Neural progenitor cell (in vitro differentiated cells): ENCODE results near the gene ZNF512. TPM values are rescaled to one million over a fixed set of nuclear protein-coding genes. Genes with fewer than 3 reads are reported as not detected.

Experiments used
- DNase-seq: peaks from one replicate; pipeline ENCODE4 v3.0.0-alpha.2; 2016; ENCODE audit warnings: low spot score
- H2AFZ ChIP-seq: fragments of 200-600 bp; sonication (generic); replicated peaks from 2 replicates; pipeline ENCODE4 v1.6.1; 2016; ENCODE audit warnings: antibody characterized with exemption
- H3F3A ChIP-seq: fragments of 200-600 bp; sonication (generic); 2 replicates; pipeline ENCODE4 v1.6.1; 2016; ENCODE audit warnings: antibody characterized with exemption, low read depth
- H3K27ac ChIP-seq: fragments of 200-600 bp; sonication (generic); 2 replicates; pipeline ENCODE4 v1.5.1; 2016; ENCODE audit warnings: mild to moderate bottlenecking
- H3K27me3 ChIP-seq: fragments of 200-600 bp; sonication (generic); 2 replicates; pipeline ENCODE4 v1.6.1; 2016; ENCODE audit warnings: mild to moderate bottlenecking, moderate library complexity
- H3K36me3 ChIP-seq: fragments of 200-600 bp; sonication (generic); 2 replicates; pipeline ENCODE4 v1.5.1; 2016
- H3K4me1 ChIP-seq: fragments of 200-600 bp; sonication (generic); 2 replicates; pipeline ENCODE4 v1.6.1; 2016; ENCODE audit warnings: mixed run types
- H3K4me2 ChIP-seq: fragments of 200-600 bp; sonication (generic); 2 replicates; pipeline ENCODE4 v1.6.1; 2016
- H3K4me3 ChIP-seq: fragments of 200-600 bp; sonication (generic); 2 replicates; pipeline ENCODE4 v1.5.1; 2016
- H3K79me2 ChIP-seq: fragments of 200-600 bp; sonication (generic); 2 replicates; pipeline ENCODE4 v1.6.1; 2016; ENCODE audit warnings: low read depth
- H3K9ac ChIP-seq: fragments of 200-600 bp; sonication (generic); 2 replicates; pipeline ENCODE4 v1.6.1; 2016
- H3K9me3 ChIP-seq: fragments of 200-600 bp; sonication (generic); 2 replicates; pipeline ENCODE4 v1.5.1; 2016; ENCODE audit warnings: low read depth
- H4K20me1 ChIP-seq: fragments of 200-600 bp; sonication (generic); 2 replicates; pipeline ENCODE4 v1.6.1; 2016; ENCODE audit warnings: low read depth
- H3K27ac Mint-ChIP-seq: 3 replicates; pipeline ENCODE4 v1.8.0; 2021; ENCODE audit warnings: mixed read lengths
- H3K27me3 Mint-ChIP-seq: 2 replicates; pipeline ENCODE4 v1.8.0; 2022; ENCODE audit warnings: low read depth, mild to moderate bottlenecking, inconsistent platforms, moderate library complexity, mixed read lengths; ENCODE audit not compliant: insufficient read depth
- H3K36me3 Mint-ChIP-seq: 3 replicates; pipeline ENCODE4 v1.8.0; 2021; ENCODE audit warnings: mixed read lengths
- H3K4me1 Mint-ChIP-seq: 3 replicates; pipeline ENCODE4 v1.8.0; 2021; ENCODE audit warnings: mixed read lengths
- H3K4me3 Mint-ChIP-seq: 3 replicates; pipeline ENCODE4 v1.8.0; 2021; ENCODE audit warnings: mild to moderate bottlenecking, moderate library complexity, mixed read lengths
- H3K9me3 Mint-ChIP-seq: 3 replicates; pipeline ENCODE4 v1.8.0; 2020; ENCODE audit warnings: mixed read lengths
- CTCF ChIP-seq: fragments of 200-600 bp; sonication (generic); IDR thresholded peaks from 2 replicates; pipeline ENCODE4 v1.5.1; 2017; ENCODE audit warnings: antibody characterized with exemption, mild to moderate bottlenecking
- EZH2 ChIP-seq: fragments of 200-600 bp; sonication (generic); IDR thresholded peaks from 2 replicates; pipeline ENCODE4 v1.6.1; 2017; ENCODE audit warnings: antibody characterized with exemption, mild to moderate bottlenecking, moderate library complexity
- EZH2phosphoT487 ChIP-seq: fragments of 200-600 bp; sonication (generic); IDR thresholded peaks from 2 replicates; pipeline ENCODE4 v1.6.1; 2017; ENCODE audit warnings: antibody characterized with exemption
- total RNA-seq: library from RNA; depleted of rRNA; stranded (reverse); fragments of >200 nt; gene quantifications from 2 replicates; pipeline ENCODE4 v1.2.3, GENCODE V29; 2015; ENCODE audit warnings: low replicate concordance

The ZNF512 gene
- total RNA-seq, 1 donor from 2014 or later = 106 TPM

GRCh38 chr2:27571681-27572080, 11.2 kb upstream of the ZNF512 start:
- no peaks in the 10 kb centered on the region for H3K4me1 Mint-ChIP-seq
- H3K9ac ChIP-seq = no peak overlapping the region
- H3K27ac Mint-ChIP-seq = no peak overlapping the region
- no peaks in the 10 kb centered on the region for H3K27me3 Mint-ChIP-seq
- DNase-seq = no peak
- no peaks in the 10 kb centered on the region for H3K9me3 Mint-ChIP-seq
- no peak overlapping the region for H3K4me3 ChIP-seq
- H3K36me3 Mint-ChIP-seq = no peaks in the 10 kb centered on the region
- no peak overlapping the region for H3K4me3 Mint-ChIP-seq
- H3K4me2 ChIP-seq = no peak overlapping the region
- H3K36me3 ChIP-seq = no peaks in the 10 kb centered on the region
- no peak overlapping the region for H2AFZ ChIP-seq
- H3K79me2 ChIP-seq = no peaks in the 10 kb centered on the region
- peaks cover 62% of the 10 kb centered on the region for H3K27me3 ChIP-seq
- TF ChIP-seq EZH2phosphoT487 (no peak), EZH2 (no peak), CTCF (no peak)
- H3K9me3 ChIP-seq = no peaks in the 10 kb centered on the region
- H3K27ac ChIP-seq = no peak overlapping the region
- H4K20me1 ChIP-seq = no peaks in the 10 kb centered on the region
- H3F3A ChIP-seq = no peaks in the 10 kb centered on the region
- H3K4me1 ChIP-seq = no peaks in the 10 kb centered on the region

GRCh38 chr2:27572439-27572838, 10.4 kb upstream of the ZNF512 start:
- Mint-ChIP-seq H3K4me3 (no peak overlapping the region), H3K4me1 (no peaks in the 10 kb centered on the region), H3K27me3 (no peaks in the 10 kb centered on the region), H3K36me3 (no peaks in the 10 kb centered on the region), H3K27ac (no peak overlapping the region), H3K9me3 (peaks cover 2% of the 10 kb centered on the region)
- Histone ChIP-seq H3K9ac (no peak overlapping the region), H3K36me3 (no peaks in the 10 kb centered on the region), H3K4me1 (no peaks in the 10 kb centered on the region), H4K20me1 (no peaks in the 10 kb centered on the region), H3F3A (no peaks in the 10 kb centered on the region), H3K4me2 (no peak overlapping the region), H3K9me3 (no peaks in the 10 kb centered on the region), H3K27me3 (peaks cover 55% of the 10 kb centered on the region), H3K27ac (no peak overlapping the region), H3K79me2 (no peaks in the 10 kb centered on the region), H3K4me3 (no peak overlapping the region), H2AFZ (no peak overlapping the region)
- no peak for TF ChIP-seq EZH2
- no peak for TF ChIP-seq EZH2phosphoT487
- TF ChIP-seq CTCF = no peak
- DNase-seq = no peak

- no peaks in the 10 kb centered on the region for H3K9me3 ChIP-seq
- H4K20me1 ChIP-seq = no peaks in the 10 kb centered on the region
- no peak for TF ChIP-seq EZH2
- no peak for TF ChIP-seq CTCF
- no peak for TF ChIP-seq EZH2phosphoT487
- H3K27ac ChIP-seq = no peak overlapping the region
- Mint-ChIP-seq H3K9me3 (peaks cover 8% of the 10 kb centered on the region), H3K27ac (no peak overlapping the region), H3K36me3 (no peaks in the 10 kb centered on the region), H3K4me3 (no peak overlapping the region), H3K4me1 (no peaks in the 10 kb centered on the region), H3K27me3 (no peaks in the 10 kb centered on the region)
- no peak overlapping the region for H2AFZ ChIP-seq
- H3K4me2 ChIP-seq = no peak overlapping the region
- H3K27me3 ChIP-seq = peaks cover 49% of the 10 kb centered on the region
- H3K79me2 ChIP-seq = no peaks in the 10 kb centered on the region
- DNase-seq = no peak
- no peak overlapping the region for H3K9ac ChIP-seq
- H3F3A ChIP-seq = no peaks in the 10 kb centered on the region
- H3K36me3 ChIP-seq = no peaks in the 10 kb centered on the region
- no peak overlapping the region for H3K4me3 ChIP-seq
- H3K4me1 ChIP-seq = no peaks in the 10 kb centered on the region
These were observed 9.8 kb upstream of the ZNF512 start for GRCh38 chr2:27572998-27573429.
